22Rv1 (cell line): ENCODE results near the gene CCDC142.

Experiments used
- ZFX ChIP-seq: fragments of 450-650 bp; IDR thresholded peaks from 2 replicates; pipeline ENCODE4 v1.6.1; 2017; ENCODE audit warnings: antibody characterized with exemption, borderline replicate concordance
- TF ChIP-seq, protein P1 (sequence below): fragments of 450-650 bp; IDR thresholded peaks from 2 replicates; pipeline ENCODE4 v1.5.1; 2017; ENCODE audit warnings: mild to moderate bottlenecking

GRCh38 chr2:74491648-74492544 lies 9.1 kb upstream of the CCDC142 start:
- TF ChIP-seq, protein P1, sequence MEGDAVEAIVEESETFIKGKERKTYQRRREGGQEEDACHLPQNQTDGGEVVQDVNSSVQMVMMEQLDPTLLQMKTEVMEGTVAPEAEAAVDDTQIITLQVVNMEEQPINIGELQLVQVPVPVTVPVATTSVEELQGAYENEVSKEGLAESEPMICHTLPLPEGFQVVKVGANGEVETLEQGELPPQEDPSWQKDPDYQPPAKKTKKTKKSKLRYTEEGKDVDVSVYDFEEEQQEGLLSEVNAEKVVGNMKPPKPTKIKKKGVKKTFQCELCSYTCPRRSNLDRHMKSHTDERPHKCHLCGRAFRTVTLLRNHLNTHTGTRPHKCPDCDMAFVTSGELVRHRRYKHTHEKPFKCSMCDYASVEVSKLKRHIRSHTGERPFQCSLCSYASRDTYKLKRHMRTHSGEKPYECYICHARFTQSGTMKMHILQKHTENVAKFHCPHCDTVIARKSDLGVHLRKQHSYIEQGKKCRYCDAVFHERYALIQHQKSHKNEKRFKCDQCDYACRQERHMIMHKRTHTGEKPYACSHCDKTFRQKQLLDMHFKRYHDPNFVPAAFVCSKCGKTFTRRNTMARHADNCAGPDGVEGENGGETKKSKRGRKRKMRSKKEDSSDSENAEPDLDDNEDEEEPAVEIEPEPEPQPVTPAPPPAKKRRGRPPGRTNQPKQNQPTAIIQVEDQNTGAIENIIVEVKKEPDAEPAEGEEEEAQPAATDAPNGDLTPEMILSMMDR, result no peak
- TF ChIP-seq ZFX, result no peak
